H1 (cell line): ENCODE results near the gene ARHGEF12. TPM values are rescaled to one million over a fixed set of nuclear protein-coding genes. Genes with fewer than 3 reads are reported as not detected.

Experiments
- SAP30 ChIP-seq: fragments of 300-600 bp; sonication (generic); IDR thresholded peaks from 2 replicates; pipeline ENCODE4 v1.7.1; 2012; ENCODE audit warnings: low read length, moderate library complexity, mild to moderate bottlenecking, inconsistent platforms; ENCODE audit not compliant: insufficient read depth, insufficient replicate concordance
- polyA plus RNA-seq, 7 experiments: library from polyadenylated mRNA; depleted of rRNA in 3 of 7; stranded (reverse) in 5 of 7; unstranded in 2 of 7; fragments of >200 nt in 5 of 7; fragments of 200-250 nt in 2 of 7; gene quantifications; 1 replicate in 5 of 7; 2 replicates in 1 of 7; 4 replicates in 1 of 7; pipeline versions ENCODE4 v1.2.1 to v1.2.3, GENCODE V29; 2011 to 2013; ENCODE audit warnings: missing spikeins in 2 of 7, mixed read lengths in 2 of 7
- total RNA-seq: library from RNA; stranded (reverse); fragmentation: NEBNext Ultra II Directional; extraction: Animal tissue kit (Norgen Biotek cat#: 25700); gene quantifications from 2 replicates; pipeline ENCODE4 v1.2.1, GENCODE V29; 2021
- TF ChIP-seq, protein P1 (sequence below): fragments of 300-600 bp; sonication (generic); IDR thresholded peaks from 2 replicates; pipeline ENCODE4 v1.7.1; 2012; ENCODE audit warnings: low read length, moderate library complexity, mild to moderate bottlenecking, inconsistent platforms; ENCODE audit not compliant: insufficient replicate concordance
- TF ChIP-seq, protein P2 (sequence below): IDR thresholded peaks from 2 replicates; pipeline ENCODE4 v1.6.1; 2011; ENCODE audit warnings: low read length, improper control_type of control experiment

ARHGEF12 gene
- total and polyA plus RNA-seq, 2 of the 8 experiments (the other 6 are each of a cell fraction or from before 2014, with no cell fraction given): 5.1 to 33.7 TPM

DNA sequence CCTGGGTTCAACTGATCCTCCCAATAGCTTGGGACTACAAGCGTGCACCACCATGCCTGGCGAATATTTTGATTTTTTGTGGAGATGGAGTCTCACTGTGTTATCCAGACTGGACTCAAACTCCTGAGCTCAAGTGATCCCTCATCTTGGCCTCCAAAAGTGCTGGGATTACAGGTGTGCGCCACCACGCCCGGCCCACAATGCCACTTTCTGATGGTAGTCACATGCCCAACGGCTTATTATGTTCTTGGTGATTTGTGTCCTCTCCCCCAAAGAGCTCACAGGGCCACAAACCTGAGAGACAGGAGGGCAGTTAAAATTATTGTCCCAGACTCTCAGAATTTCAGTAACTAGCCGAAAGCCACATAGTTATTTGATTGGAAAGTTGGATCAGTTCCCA is 185.0 kb downstream of the ARHGEF12 start (continued):
- TF ChIP-seq, protein P1, sequence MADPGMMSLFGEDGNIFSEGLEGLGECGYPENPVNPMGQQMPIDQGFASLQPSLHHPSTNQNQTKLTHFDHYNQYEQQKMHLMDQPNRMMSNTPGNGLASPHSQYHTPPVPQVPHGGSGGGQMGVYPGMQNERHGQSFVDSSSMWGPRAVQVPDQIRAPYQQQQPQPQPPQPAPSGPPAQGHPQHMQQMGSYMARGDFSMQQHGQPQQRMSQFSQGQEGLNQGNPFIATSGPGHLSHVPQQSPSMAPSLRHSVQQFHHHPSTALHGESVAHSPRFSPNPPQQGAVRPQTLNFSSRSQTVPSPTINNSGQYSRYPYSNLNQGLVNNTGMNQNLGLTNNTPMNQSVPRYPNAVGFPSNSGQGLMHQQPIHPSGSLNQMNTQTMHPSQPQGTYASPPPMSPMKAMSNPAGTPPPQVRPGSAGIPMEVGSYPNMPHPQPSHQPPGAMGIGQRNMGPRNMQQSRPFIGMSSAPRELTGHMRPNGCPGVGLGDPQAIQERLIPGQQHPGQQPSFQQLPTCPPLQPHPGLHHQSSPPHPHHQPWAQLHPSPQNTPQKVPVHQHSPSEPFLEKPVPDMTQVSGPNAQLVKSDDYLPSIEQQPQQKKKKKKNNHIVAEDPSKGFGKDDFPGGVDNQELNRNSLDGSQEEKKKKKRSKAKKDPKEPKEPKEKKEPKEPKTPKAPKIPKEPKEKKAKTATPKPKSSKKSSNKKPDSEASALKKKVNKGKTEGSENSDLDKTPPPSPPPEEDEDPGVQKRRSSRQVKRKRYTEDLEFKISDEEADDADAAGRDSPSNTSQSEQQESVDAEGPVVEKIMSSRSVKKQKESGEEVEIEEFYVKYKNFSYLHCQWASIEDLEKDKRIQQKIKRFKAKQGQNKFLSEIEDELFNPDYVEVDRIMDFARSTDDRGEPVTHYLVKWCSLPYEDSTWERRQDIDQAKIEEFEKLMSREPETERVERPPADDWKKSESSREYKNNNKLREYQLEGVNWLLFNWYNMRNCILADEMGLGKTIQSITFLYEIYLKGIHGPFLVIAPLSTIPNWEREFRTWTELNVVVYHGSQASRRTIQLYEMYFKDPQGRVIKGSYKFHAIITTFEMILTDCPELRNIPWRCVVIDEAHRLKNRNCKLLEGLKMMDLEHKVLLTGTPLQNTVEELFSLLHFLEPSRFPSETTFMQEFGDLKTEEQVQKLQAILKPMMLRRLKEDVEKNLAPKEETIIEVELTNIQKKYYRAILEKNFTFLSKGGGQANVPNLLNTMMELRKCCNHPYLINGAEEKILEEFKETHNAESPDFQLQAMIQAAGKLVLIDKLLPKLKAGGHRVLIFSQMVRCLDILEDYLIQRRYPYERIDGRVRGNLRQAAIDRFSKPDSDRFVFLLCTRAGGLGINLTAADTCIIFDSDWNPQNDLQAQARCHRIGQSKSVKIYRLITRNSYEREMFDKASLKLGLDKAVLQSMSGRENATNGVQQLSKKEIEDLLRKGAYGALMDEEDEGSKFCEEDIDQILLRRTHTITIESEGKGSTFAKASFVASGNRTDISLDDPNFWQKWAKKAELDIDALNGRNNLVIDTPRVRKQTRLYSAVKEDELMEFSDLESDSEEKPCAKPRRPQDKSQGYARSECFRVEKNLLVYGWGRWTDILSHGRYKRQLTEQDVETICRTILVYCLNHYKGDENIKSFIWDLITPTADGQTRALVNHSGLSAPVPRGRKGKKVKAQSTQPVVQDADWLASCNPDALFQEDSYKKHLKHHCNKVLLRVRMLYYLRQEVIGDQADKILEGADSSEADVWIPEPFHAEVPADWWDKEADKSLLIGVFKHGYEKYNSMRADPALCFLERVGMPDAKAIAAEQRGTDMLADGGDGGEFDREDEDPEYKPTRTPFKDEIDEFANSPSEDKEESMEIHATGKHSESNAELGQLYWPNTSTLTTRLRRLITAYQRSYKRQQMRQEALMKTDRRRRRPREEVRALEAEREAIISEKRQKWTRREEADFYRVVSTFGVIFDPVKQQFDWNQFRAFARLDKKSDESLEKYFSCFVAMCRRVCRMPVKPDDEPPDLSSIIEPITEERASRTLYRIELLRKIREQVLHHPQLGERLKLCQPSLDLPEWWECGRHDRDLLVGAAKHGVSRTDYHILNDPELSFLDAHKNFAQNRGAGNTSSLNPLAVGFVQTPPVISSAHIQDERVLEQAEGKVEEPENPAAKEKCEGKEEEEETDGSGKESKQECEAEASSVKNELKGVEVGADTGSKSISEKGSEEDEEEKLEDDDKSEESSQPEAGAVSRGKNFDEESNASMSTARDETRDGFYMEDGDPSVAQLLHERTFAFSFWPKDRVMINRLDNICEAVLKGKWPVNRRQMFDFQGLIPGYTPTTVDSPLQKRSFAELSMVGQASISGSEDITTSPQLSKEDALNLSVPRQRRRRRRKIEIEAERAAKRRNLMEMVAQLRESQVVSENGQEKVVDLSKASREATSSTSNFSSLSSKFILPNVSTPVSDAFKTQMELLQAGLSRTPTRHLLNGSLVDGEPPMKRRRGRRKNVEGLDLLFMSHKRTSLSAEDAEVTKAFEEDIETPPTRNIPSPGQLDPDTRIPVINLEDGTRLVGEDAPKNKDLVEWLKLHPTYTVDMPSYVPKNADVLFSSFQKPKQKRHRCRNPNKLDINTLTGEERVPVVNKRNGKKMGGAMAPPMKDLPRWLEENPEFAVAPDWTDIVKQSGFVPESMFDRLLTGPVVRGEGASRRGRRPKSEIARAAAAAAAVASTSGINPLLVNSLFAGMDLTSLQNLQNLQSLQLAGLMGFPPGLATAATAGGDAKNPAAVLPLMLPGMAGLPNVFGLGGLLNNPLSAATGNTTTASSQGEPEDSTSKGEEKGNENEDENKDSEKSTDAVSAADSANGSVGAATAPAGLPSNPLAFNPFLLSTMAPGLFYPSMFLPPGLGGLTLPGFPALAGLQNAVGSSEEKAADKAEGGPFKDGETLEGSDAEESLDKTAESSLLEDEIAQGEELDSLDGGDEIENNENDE: no peak
- TF ChIP-seq, protein P2, sequence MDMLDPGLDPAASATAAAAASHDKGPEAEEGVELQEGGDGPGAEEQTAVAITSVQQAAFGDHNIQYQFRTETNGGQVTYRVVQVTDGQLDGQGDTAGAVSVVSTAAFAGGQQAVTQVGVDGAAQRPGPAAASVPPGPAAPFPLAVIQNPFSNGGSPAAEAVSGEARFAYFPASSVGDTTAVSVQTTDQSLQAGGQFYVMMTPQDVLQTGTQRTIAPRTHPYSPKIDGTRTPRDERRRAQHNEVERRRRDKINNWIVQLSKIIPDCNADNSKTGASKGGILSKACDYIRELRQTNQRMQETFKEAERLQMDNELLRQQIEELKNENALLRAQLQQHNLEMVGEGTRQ: no peak
- no peak for TF ChIP-seq SAP30
- TF ChIP-seq, all 59 proteins: peak for 0
